GM12892 (cell line): ENCODE data around the gene SDS.
A peak's percentile ranks its signal among the peaks of the same experiment; 100 is the strongest.
"Not testable (repeated sequence)": the region's sequence is repeated elsewhere in the genome, so short reads cannot be mapped to it uniquely, and the experiment has no call there.

Experiments
- DNase-seq: peaks from one replicate; pipeline ENCODE4 v3.0.0; 2011; ENCODE audit not compliant: insufficient read length
- FAIRE-seq: peaks from 2 replicates; lab custom pipeline; 2011; peaks lifted over from hg19 to GRCh38; lab: Jason Lieb, UNC
- POLR2A ChIP-seq: IDR thresholded peaks from 2 replicates; pipeline ENCODE4 v1.6.1; 2011; ENCODE audit warnings: low read depth, low read length, control low read depth
- POLR2AphosphoS5 ChIP-seq: IDR thresholded peaks from 2 replicates; pipeline ENCODE4 v1.6.1; 2011; ENCODE audit warnings: low read depth, low read length, control low read depth
- TAF1 ChIP-seq: IDR thresholded peaks from 2 replicates; pipeline ENCODE4 v1.6.1; 2011; ENCODE audit warnings: low read depth, mild to moderate bottlenecking, control low read depth, low read length, borderline replicate concordance

The SDS gene

GRCh38 chr12:113369391-113369985 is 34.2 kb downstream of the SDS start:
- FAIRE-seq (no peak), DNase-seq (no peak)
- TF ChIP-seq TAF1 (no peak), POLR2A (no peak), POLR2AphosphoS5 (no peak)

GRCh38 chr12:113368331-113368730 is 35.4 kb downstream of the SDS start:
- DNase-seq (no peak), FAIRE-seq (peak; percentile 17)
- TF ChIP-seq TAF1 = no peak
- TF ChIP-seq POLR2A = no peak
- no peak for TF ChIP-seq POLR2AphosphoS5

GRCh38 chr12:113366827-113367226 is 36.9 kb downstream of the SDS start:
- no peak for FAIRE-seq
- DNase-seq = no peak
- TF ChIP-seq POLR2A (no peak), TAF1 (no peak), POLR2AphosphoS5 (no peak)

- DNase-seq (no peak), FAIRE-seq (no peak)
These were observed 37.9 kb downstream of the SDS start for GRCh38 chr12:113365639-113366395.

GRCh38 chr12:113364698-113365097 is 39.0 kb downstream of the SDS start:
- FAIRE-seq (no peak), DNase-seq (no peak)
- no peak for TF ChIP-seq POLR2AphosphoS5
- no peak for TF ChIP-seq POLR2A
- TF ChIP-seq TAF1 = no peak

More at GRCh38 chr12:113365639-113366395, 37.9 kb downstream of the SDS start:
- TF ChIP-seq POLR2AphosphoS5 (no peak), POLR2A (no peak), TAF1 (no peak)

- DNase-seq = no peak
- no peak for TF ChIP-seq POLR2A
- no peak for TF ChIP-seq TAF1
- TF ChIP-seq POLR2AphosphoS5 = no peak
- FAIRE-seq = no peak
These were observed 41.9 kb downstream of the SDS start for GRCh38 chr12:113361574-113362370.

- FAIRE-seq (no peak), DNase-seq (no peak)
- no peak for TF ChIP-seq POLR2AphosphoS5
- TF ChIP-seq POLR2A = no peak
- no peak for TF ChIP-seq TAF1
These were observed 43.5 kb downstream of the SDS start for GRCh38 chr12:113359939-113360748.

- DNase-seq = no peak
- TF ChIP-seq TAF1 (no peak), POLR2A (no peak), POLR2AphosphoS5 (no peak)
- FAIRE-seq = peak; percentile 56
These were observed 44.4 kb downstream of the SDS start for GRCh38 chr12:113359133-113359938.

GRCh38 chr12:113358381-113359132 is 45.1 kb downstream of the SDS start, which contains the start of gene PLBD2:
Gene PLBD2, plus strand, starts transcription at chr12:113358587. Its CDS starts 14 bp downstream, at chr12:113358601.
- peak; percentile 51; the same call in 1 of the 2 replicates for TF ChIP-seq POLR2A
- TF ChIP-seq TAF1 = no peak
- peak; percentile 99 for DNase-seq
- peak; percentile 89 for FAIRE-seq

GRCh38 chr12:113354192-113354591 is 49.5 kb downstream of the SDS start:
- DNase-seq, FAIRE-seq: not testable (repeated sequence)
